Naive thymus-derived CD8-positive, alpha-beta T cell (primary cell): ENCODE results near the gene SHROOM2. TPM values are rescaled to one million over a fixed set of nuclear protein-coding genes. Genes with fewer than 3 reads are reported as not detected.

Experiments
- ATAC-seq, 2 donors: fragments of 150-1000 bp; cut with Tn5 transposase in 1 of 2; sonication (Bioruptor Pico), chemical (Tn5 transposase) in 1 of 2; 1 replicate in 1 of 2; 2 replicates in 1 of 2; pipeline ENCODE4 v1.10.0; 2021; ENCODE audit warnings: mild to moderate bottlenecking in 2 of 2, moderate library complexity in 2 of 2
- POLR2A ChIA-PET: fragments of 350-600 bp; sonication (Branson Sonifier 250); formaldehyde crosslinking; loops from one replicate; lab custom pipeline; 2021; ENCODE audit warnings: antibody characterized with exemption; lab: Charles Lee
- DNase-seq, 10 donors: peaks; one replicate each; pipeline versions ENCODE4 v3.0.0 to v3.0.0-alpha.2; 2020 to 2022
- H3K27ac Mint-ChIP-seq, 10 donors: one replicate each; pipeline ENCODE4 v1.8.0; 2020 to 2022; ENCODE audit warnings: mild to moderate bottlenecking in 10 of 10, mixed read lengths in 10 of 10, moderate library complexity in 4 of 10, inconsistent platforms in 1 of 10
- H3K27me3 Mint-ChIP-seq, 5 donors: one replicate each; pipeline ENCODE4 v1.8.0; 2021 to 2022; ENCODE audit warnings: mixed read lengths in 5 of 5
- H3K36me3 Mint-ChIP-seq, 3 donors: one replicate each; pipeline ENCODE4 v1.8.0; 2020 to 2022; ENCODE audit warnings: mixed read lengths in 3 of 3, mild to moderate bottlenecking in 2 of 3, inconsistent platforms in 1 of 3
- H3K4me1 Mint-ChIP-seq, 4 donors: one replicate each; pipeline ENCODE4 v1.8.0; 2021 to 2022; ENCODE audit warnings: mixed read lengths in 4 of 4
- H3K4me3 Mint-ChIP-seq, 10 donors: one replicate each; pipeline ENCODE4 v1.8.0; 2020 to 2022; ENCODE audit warnings: mild to moderate bottlenecking in 10 of 10, mixed read lengths in 10 of 10, moderate library complexity in 6 of 10, inconsistent platforms in 1 of 10
- H3K9me3 Mint-ChIP-seq, 9 donors: one replicate each; pipeline ENCODE4 v1.8.0; 2020 to 2022; ENCODE audit warnings: mixed read lengths in 9 of 9, mild to moderate bottlenecking in 3 of 9, inconsistent platforms in 1 of 9, moderate library complexity in 1 of 9
- polyA plus RNA-seq, 3 donors: library from polyadenylated mRNA; unstranded; fragments of 300-500 nt; fragmentation: Illumina TruSeq; gene quantifications; one replicate each; pipeline ENCODE4 v1.2.3, GENCODE V29; 2021
- total RNA-seq, 8 experiments: library from RNA in 2 of 8; stranded (reverse) in 2 of 8; gene quantifications; one replicate each; pipeline ENCODE4 v1.2.3 and lab custom pipeline; 2021 to 2026

SHROOM2 gene
- total and polyA plus RNA-seq, 5 experiments from 2014 or later, result not detected

- H3K36me3 Mint-ChIP-seq, result no peaks in the 10 kb centered on the region
- DNase-seq (no peak), ATAC-seq (no peak)
- peaks cover 0 to 2% (median 0%) of the 10 kb centered on the region in 4 donors for H3K4me1 Mint-ChIP-seq
- no peak overlapping the region for H3K4me3 Mint-ChIP-seq
- H3K9me3 Mint-ChIP-seq, result peaks cover 0 to 3% (median 0%) of the 10 kb centered on the region in 9 donors
- peaks cover 0 to 6% (median 2%) of the 10 kb centered on the region in 5 donors for H3K27me3 Mint-ChIP-seq
- POLR2A ChIA-PET, result no interaction called here
- no peak overlapping the region for H3K27ac Mint-ChIP-seq
Observed at GRCh38 chrX:9905288-9905687, 119.1 kb downstream of the SHROOM2 start.

GRCh38 chrX:9905721-9906120, 119.5 kb downstream of the SHROOM2 start:
- DNase-seq (no peak), ATAC-seq (no peak)
- Mint-ChIP-seq H3K4me3 (no peak overlapping the region), H3K9me3 (peaks cover 0 to 3% (median 0%) of the 10 kb centered on the region in 9 donors), H3K4me1 (no peaks in the 10 kb centered on the region), H3K27me3 (peaks cover 0 to 6% (median 0%) of the 10 kb centered on the region in 5 donors), H3K36me3 (no peaks in the 10 kb centered on the region), H3K27ac (no peak overlapping the region)
- POLR2A ChIA-PET, result no interaction called here

- peaks cover 0 to 3% (median 0%) of the 10 kb centered on the region in 9 donors for H3K9me3 Mint-ChIP-seq
Observed at GRCh38 chrX:9906919-9907318, 120.7 kb downstream of the SHROOM2 start.

GRCh38 chrX:9907645-9908387, 121.6 kb downstream of the SHROOM2 start:
- POLR2A ChIA-PET, result no interaction called here
- Mint-ChIP-seq H3K27ac (no peak overlapping the region), H3K36me3 (no peaks in the 10 kb centered on the region), H3K4me1 (peaks cover 0 to 3% (median 0%) of the 10 kb centered on the region in 4 donors), H3K27me3 (peaks cover 0 to 7% (median 4%) of the 10 kb centered on the region in 5 donors), H3K9me3 (no peaks in the 10 kb centered on the region), H3K4me3 (no peak overlapping the region)
- ATAC-seq (no peak), DNase-seq (no peak)

More at GRCh38 chrX:9906919-9907318, 120.7 kb downstream of the SHROOM2 start:
- DNase-seq (no peak), ATAC-seq (no peak)
- Mint-ChIP-seq H3K27ac (no peak overlapping the region), H3K36me3 (no peaks in the 10 kb centered on the region), H3K4me1 (no peaks in the 10 kb centered on the region), H3K4me3 (no peak overlapping the region), H3K27me3 (peaks cover 0 to 7% (median 5%) of the 10 kb centered on the region in 5 donors)
- POLR2A ChIA-PET, result no interaction called here

GRCh38 chrX:9909254-9909653, 123.0 kb downstream of the SHROOM2 start:
- peaks cover 0 to 3% (median 0%) of the 10 kb centered on the region in 4 donors for H3K4me1 Mint-ChIP-seq
- H3K27ac Mint-ChIP-seq, result no peak overlapping the region
- POLR2A ChIA-PET, result no interaction called here
- no peaks in the 10 kb centered on the region for H3K36me3 Mint-ChIP-seq
- H3K27me3 Mint-ChIP-seq, result peaks cover 0 to 10% (median 4%) of the 10 kb centered on the region in 5 donors
- H3K9me3 Mint-ChIP-seq, result peaks cover 0 to 3% (median 0%) of the 10 kb centered on the region in 9 donors
- no peak for ATAC-seq
- no peak for DNase-seq
- H3K4me3 Mint-ChIP-seq, result no peak overlapping the region

- no peak for ATAC-seq
- Mint-ChIP-seq H3K4me1 (peaks cover 0 to 3% (median 0%) of the 10 kb centered on the region in 4 donors), H3K27me3 (peaks cover 0 to 10% (median 4%) of the 10 kb centered on the region in 5 donors), H3K9me3 (peaks cover 0 to 3% (median 0%) of the 10 kb centered on the region in 9 donors), H3K4me3 (no peak overlapping the region), H3K27ac (no peak overlapping the region), H3K36me3 (no peaks in the 10 kb centered on the region)
- DNase-seq, result no peak
- POLR2A ChIA-PET, result no interaction called here
Observed at GRCh38 chrX:9911487-9911886, 125.3 kb downstream of the SHROOM2 start.

GRCh38 chrX:9912351-9913145, 126.3 kb downstream of the SHROOM2 start:
- peaks cover 3 to 10% (median 9%) of the 10 kb centered on the region in 5 donors for H3K27me3 Mint-ChIP-seq
- DNase-seq (no peak), ATAC-seq (no peak)
- peaks cover 0 to 3% (median 0%) of the 10 kb centered on the region in 9 donors for H3K9me3 Mint-ChIP-seq
- peaks cover 0 to 3% (median 0%) of the 10 kb centered on the region in 4 donors for H3K4me1 Mint-ChIP-seq
- H3K36me3 Mint-ChIP-seq, result no peaks in the 10 kb centered on the region
- POLR2A ChIA-PET, result no interaction called here
- no peak overlapping the region for H3K4me3 Mint-ChIP-seq
- H3K27ac Mint-ChIP-seq, result no peak overlapping the region

GRCh38 chrX:9913146-9913433, 126.9 kb downstream of the SHROOM2 start:
- peaks cover 0 to 3% (median 0%) of the 10 kb centered on the region in 4 donors for H3K4me1 Mint-ChIP-seq
- H3K27me3 Mint-ChIP-seq, result peaks cover 2 to 10% (median 9%) of the 10 kb centered on the region in 5 donors
- no peak for ATAC-seq
- H3K36me3 Mint-ChIP-seq, result no peaks in the 10 kb centered on the region
- DNase-seq, result no peak
- H3K9me3 Mint-ChIP-seq, result peaks cover 0 to 3% (median 0%) of the 10 kb centered on the region in 9 donors
- H3K27ac Mint-ChIP-seq, result no peak overlapping the region
- H3K4me3 Mint-ChIP-seq, result no peak overlapping the region
- POLR2A ChIA-PET, result no interaction called here

- Mint-ChIP-seq H3K4me3 (no peak overlapping the region), H3K9me3 (peaks cover 0 to 3% (median 0%) of the 10 kb centered on the region in 9 donors), H3K27me3 (peaks cover 1 to 9% (median 6%) of the 10 kb centered on the region in 5 donors), H3K4me1 (no peaks in the 10 kb centered on the region), H3K36me3 (no peaks in the 10 kb centered on the region), H3K27ac (no peak overlapping the region)
- DNase-seq (no peak), ATAC-seq (no peak)
- POLR2A ChIA-PET, result no interaction called here
Observed at GRCh38 chrX:9917861-9918260, 131.6 kb downstream of the SHROOM2 start.

- no peak for ATAC-seq
- no peaks in the 10 kb centered on the region for H3K36me3 Mint-ChIP-seq
- no peak overlapping the region for H3K4me3 Mint-ChIP-seq
- no peak for DNase-seq
- POLR2A ChIA-PET, result no interaction called here
- peaks cover 0 to 9% (median 6%) of the 10 kb centered on the region in 5 donors for H3K27me3 Mint-ChIP-seq
- no peaks in the 10 kb centered on the region for H3K4me1 Mint-ChIP-seq
- H3K9me3 Mint-ChIP-seq, result no peaks in the 10 kb centered on the region
- peak overlapping the region in 1 of 10 donors; percentile 2 for H3K27ac Mint-ChIP-seq
Observed at GRCh38 chrX:9919632-9920172, 133.5 kb downstream of the SHROOM2 start.

- Mint-ChIP-seq H3K36me3 (no peaks in the 10 kb centered on the region), H3K4me3 (no peak overlapping the region), H3K9me3 (no peaks in the 10 kb centered on the region), H3K27ac (no peak overlapping the region), H3K4me1 (no peaks in the 10 kb centered on the region), H3K27me3 (peaks cover 0 to 9% (median 6%) of the 10 kb centered on the region in 5 donors)
- POLR2A ChIA-PET, result no interaction called here
- ATAC-seq, result no peak
- no peak for DNase-seq
Observed at GRCh38 chrX:9921407-9921806, 135.2 kb downstream of the SHROOM2 start.

GRCh38 chrX:9923357-9923756, 137.1 kb downstream of the SHROOM2 start:
- no peak overlapping the region for H3K27ac Mint-ChIP-seq
- DNase-seq, result no peak
- no peaks in the 10 kb centered on the region for H3K36me3 Mint-ChIP-seq
- no peaks in the 10 kb centered on the region for H3K4me1 Mint-ChIP-seq
- ATAC-seq, result no peak
- H3K9me3 Mint-ChIP-seq, result no peaks in the 10 kb centered on the region
- POLR2A ChIA-PET, result no interaction called here
- peaks cover 0 to 7% (median 0%) of the 10 kb centered on the region in 5 donors for H3K27me3 Mint-ChIP-seq
- H3K4me3 Mint-ChIP-seq, result no peak overlapping the region

- ATAC-seq, result no peak
- Mint-ChIP-seq H3K4me1 (no peaks in the 10 kb centered on the region), H3K4me3 (no peak overlapping the region), H3K27me3 (peaks cover 0 to 2% (median 0%) of the 10 kb centered on the region in 5 donors), H3K27ac (no peak overlapping the region), H3K36me3 (no peaks in the 10 kb centered on the region), H3K9me3 (peaks cover 0 to 3% (median 0%) of the 10 kb centered on the region in 9 donors)
- POLR2A ChIA-PET, result no interaction called here
- DNase-seq, result no peak
Observed at GRCh38 chrX:9926002-9926401, 139.8 kb downstream of the SHROOM2 start.
